ENCODE data around the gene FLOT2.
"Not testable (repeated sequence)": the region's sequence is repeated elsewhere in the genome, so short reads cannot be mapped to it uniquely, and the experiment has no call there.

Gene FLOT2

DNA sequence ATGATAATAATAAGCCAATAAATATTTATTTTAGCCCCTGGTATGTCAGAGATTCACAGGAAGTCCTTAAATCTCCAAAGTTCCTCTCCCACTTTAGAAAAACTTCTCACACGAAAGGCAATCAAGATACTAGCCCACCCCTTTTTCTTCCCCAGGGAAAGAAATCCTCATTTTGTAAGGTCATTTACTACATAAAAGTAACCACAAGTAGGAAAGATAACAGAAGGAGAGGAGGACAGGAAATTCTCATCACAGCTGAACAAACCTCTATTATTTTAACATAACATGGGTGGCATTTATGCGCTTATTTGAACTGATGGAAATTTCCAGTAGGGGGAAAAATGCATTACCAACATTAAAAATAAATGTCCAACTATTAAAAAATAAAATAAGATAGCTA is 58.3 kb downstream of the FLOT2 start:
- DNase-seq = no peak

DNA sequence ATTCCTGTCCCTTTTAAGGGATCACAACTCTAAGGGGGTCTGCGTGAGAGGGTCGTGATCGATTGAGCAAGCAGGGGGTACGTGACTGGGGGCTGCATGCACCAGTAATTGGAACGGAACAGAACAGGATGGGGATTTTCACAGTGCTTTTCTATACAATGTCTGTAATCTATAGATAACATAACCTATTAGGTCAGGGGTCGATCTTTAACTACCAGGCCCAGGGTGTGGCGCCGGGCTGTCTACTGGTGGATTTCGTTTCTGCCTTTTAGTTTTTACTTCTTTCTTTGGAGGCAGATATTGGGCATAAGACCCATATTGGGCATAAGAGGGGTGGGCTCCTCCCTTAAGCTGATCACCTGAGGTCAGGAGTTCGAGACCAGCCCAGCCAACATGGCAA is 61.0 kb downstream of the FLOT2 start:
- DNase-seq = not testable (repeated sequence)

GRCh38 chr17:28834420-28834819 is 63.1 kb downstream of the FLOT2 start:
- DNase-seq = no peak
